B cell (primary cell): ENCODE measurements around the gene PRSS38. TPM values are rescaled to one million over a fixed set of nuclear protein-coding genes. Genes with fewer than 3 reads are reported as not detected.
"Not testable (repeated sequence)": the region's sequence is repeated elsewhere in the genome, so short reads cannot be mapped to it uniquely, and the experiment has no call there.

Experiments
- ATAC-seq: fragments of 200-7000 bp; cut with Tn5 transposase; one replicate; pipeline ENCODE4 v1.10.0; 2021; ENCODE audit warnings: low read depth, mild to moderate bottlenecking, moderate number of reproducible peaks, moderate library complexity
- CTCF ChIA-PET: fragments of 350-600 bp; sonication (Branson Sonifier 250); formaldehyde crosslinking; loops from one replicate; lab custom pipeline; 2021; ENCODE audit warnings: antibody characterized with exemption, inconsistent platforms; lab: Charles Lee
- POLR2A ChIA-PET: fragments of 350-600 bp; sonication (Branson Sonifier 250); formaldehyde crosslinking; loops from one replicate; lab custom pipeline; 2021; ENCODE audit warnings: antibody characterized with exemption; lab: Charles Lee
- DNase-seq: peaks from one replicate; pipeline ENCODE4 v3.0.0; 2013
- H2AFZ ChIP-seq: 2 replicates; pipeline ENCODE4 v1.6.1; 2012; ENCODE audit warnings: mild to moderate bottlenecking, low read depth, low read length; ENCODE audit not compliant: insufficient read depth, poor library complexity, severe bottlenecking
- H3K27ac ChIP-seq, 2 donors: 1 replicate in 1 of 2; 2 replicates in 1 of 2; pipeline ENCODE4 v1.5.1; 2012 to 2013; ENCODE audit warnings: low read length in 2 of 2, mild to moderate bottlenecking in 2 of 2, moderate library complexity in 1 of 2
- H3K27me3 ChIP-seq, 4 experiments: fragments of 200-600 bp in 1 of 4; sonication (generic) in 1 of 4; replicated peaks in 1 of 4; 1 replicate in 2 of 4; 2 replicates in 2 of 4; pipeline versions ENCODE4 v1.6.1 to v1.7.0; 2013 to 2016; ENCODE audit warnings: low read length in 3 of 4, mild to moderate bottlenecking in 2 of 4, mixed read lengths in 1 of 4, moderate library complexity in 1 of 4; ENCODE audit not compliant: insufficient read depth in 4 of 4, control insufficient read depth in 3 of 4; ENCODE audit errors: control extremely low read depth in 1 of 4
- H3K36me3 ChIP-seq, 2 experiments: replicated peaks in 1 of 2; 1 replicate in 1 of 2; 2 replicates in 1 of 2; pipeline versions ENCODE4 v1.6.1 to v1.7.1; 2013; ENCODE audit warnings: low read length in 1 of 2; ENCODE audit not compliant: insufficient read depth in 2 of 2, control insufficient read depth in 1 of 2; ENCODE audit errors: control extremely low read depth in 1 of 2, extremely low read depth in 1 of 2
- H3K4me1 ChIP-seq, 2 donors: fragments of 200-600 bp in 1 of 2; sonication (generic) in 1 of 2; 1 replicate in 1 of 2; 2 replicates in 1 of 2; pipeline versions ENCODE4 v1.5.1 to v1.6.1; 2013 to 2017; ENCODE audit warnings: low read length in 2 of 2; ENCODE audit not compliant: control insufficient read depth in 2 of 2, insufficient read depth in 2 of 2
- H3K4me2 ChIP-seq: replicated peaks from 2 replicates; pipeline ENCODE3; 2012; ENCODE audit warnings: mild to moderate bottlenecking, low read depth, low read length; ENCODE audit not compliant: poor library complexity, severe bottlenecking
- H3K4me3 ChIP-seq, 5 experiments: fragments of 200-600 bp in 1 of 5; sonication (generic) in 1 of 5; 1 replicate in 3 of 5; 2 replicates in 2 of 5; pipeline versions ENCODE4 v1.5.1 to v1.7.0; 2011 to 2016; ENCODE audit warnings: low read length in 4 of 5, mild to moderate bottlenecking in 4 of 5, low read depth in 2 of 5, control low read depth in 1 of 5, moderate library complexity in 1 of 5; ENCODE audit not compliant: insufficient read depth in 1 of 5; ENCODE audit errors: control extremely low read depth in 1 of 5, extremely low read depth in 1 of 5
- H3K79me2 ChIP-seq: fragments of 200-600 bp; sonication (generic); one replicate; pipeline ENCODE4 v1.6.0; 2016; ENCODE audit warnings: low read length; ENCODE audit not compliant: control insufficient read depth, insufficient read depth
- H3K9ac ChIP-seq: fragments of 200-600 bp; sonication (generic); 2 replicates; pipeline ENCODE4 v1.6.1; 2017; ENCODE audit warnings: mild to moderate bottlenecking, low read length, moderate library complexity
- H3K9me3 ChIP-seq, 3 donors: one replicate each; pipeline versions ENCODE4 v1.6.1 to v1.7.1; 2013; ENCODE audit warnings: low read length in 2 of 3; ENCODE audit not compliant: control insufficient read depth in 2 of 3, insufficient read depth in 1 of 3; ENCODE audit errors: control extremely low read depth in 1 of 3
- H4K20me1 ChIP-seq: 2 replicates; pipeline ENCODE4 v1.6.0; 2012; ENCODE audit warnings: mild to moderate bottlenecking, low read length; ENCODE audit not compliant: insufficient read depth, control insufficient read depth, poor library complexity, severe bottlenecking
- H3K27ac Mint-ChIP-seq: one replicate; pipeline ENCODE4 v1.8.0; 2021; ENCODE audit warnings: mixed read lengths
- H3K27me3 Mint-ChIP-seq: one replicate; pipeline ENCODE4 v1.8.0; 2021; ENCODE audit warnings: mixed read lengths
- H3K4me1 Mint-ChIP-seq: one replicate; pipeline ENCODE4 v1.8.0; 2021; ENCODE audit warnings: mixed read lengths
- H3K4me3 Mint-ChIP-seq: one replicate; pipeline ENCODE4 v1.8.0; 2021; ENCODE audit warnings: mixed read lengths
- H3K9me3 Mint-ChIP-seq: one replicate; pipeline ENCODE4 v1.8.0; 2022; ENCODE audit warnings: mixed read lengths; ENCODE audit not compliant: insufficient read depth
- WGBS: methylation state at CpG from one replicate; pipeline ENCODE4 v1.1.5; 2013; ENCODE audit warnings: missing lambda C conversion rate; ENCODE audit not compliant: insufficient coverage; 5-methylcytosine and 5-hydroxymethylcytosine counted together
- intact Hi-C: fragments of 100-400 bp; cut with micrococcal nuclease; formaldehyde crosslinking; loops from one replicate; pipeline ENCODE4 v1.10.0; 2022
- polyA plus RNA-seq: library from polyadenylated mRNA; depleted of rRNA; stranded (reverse); fragments of >200 nt; gene quantifications from 2 replicates; pipeline ENCODE4 v1.2.3, GENCODE V29; 2012
- total RNA-seq, 2 donors: library from RNA; stranded (reverse); fragments of 120-200 nt in 1 of 2; gene quantifications; 1 replicate in 1 of 2; 2 replicates in 1 of 2; pipeline versions ENCODE4 v1.2.3 to v1.2.4, GENCODE V29; 2013 to 2022
- TF ChIP-seq, protein P1 (sequence below): fragments of 200-600 bp; IDR thresholded peaks from one replicate; pipeline ENCODE4 v1.8.0; 2022; ENCODE audit warnings: antibody characterized with exemption, mild to moderate bottlenecking

The PRSS38 gene
- total and polyA plus RNA-seq, 2 donors (not counting 1 experiment from before 2014, with no cell fraction given) = not detected

GRCh38 chr1:227870366-227870765, 54.9 kb downstream of the PRSS38 start:
- TF ChIP-seq, protein P1, sequence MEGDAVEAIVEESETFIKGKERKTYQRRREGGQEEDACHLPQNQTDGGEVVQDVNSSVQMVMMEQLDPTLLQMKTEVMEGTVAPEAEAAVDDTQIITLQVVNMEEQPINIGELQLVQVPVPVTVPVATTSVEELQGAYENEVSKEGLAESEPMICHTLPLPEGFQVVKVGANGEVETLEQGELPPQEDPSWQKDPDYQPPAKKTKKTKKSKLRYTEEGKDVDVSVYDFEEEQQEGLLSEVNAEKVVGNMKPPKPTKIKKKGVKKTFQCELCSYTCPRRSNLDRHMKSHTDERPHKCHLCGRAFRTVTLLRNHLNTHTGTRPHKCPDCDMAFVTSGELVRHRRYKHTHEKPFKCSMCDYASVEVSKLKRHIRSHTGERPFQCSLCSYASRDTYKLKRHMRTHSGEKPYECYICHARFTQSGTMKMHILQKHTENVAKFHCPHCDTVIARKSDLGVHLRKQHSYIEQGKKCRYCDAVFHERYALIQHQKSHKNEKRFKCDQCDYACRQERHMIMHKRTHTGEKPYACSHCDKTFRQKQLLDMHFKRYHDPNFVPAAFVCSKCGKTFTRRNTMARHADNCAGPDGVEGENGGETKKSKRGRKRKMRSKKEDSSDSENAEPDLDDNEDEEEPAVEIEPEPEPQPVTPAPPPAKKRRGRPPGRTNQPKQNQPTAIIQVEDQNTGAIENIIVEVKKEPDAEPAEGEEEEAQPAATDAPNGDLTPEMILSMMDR = no peak
- no peak for ATAC-seq

GRCh38 chr1:227871892-227872291, 56.4 kb downstream of the PRSS38 start:
- H3K4me3 Mint-ChIP-seq, H3K4me1 Mint-ChIP-seq, H3K9me3 ChIP-seq, H3K4me2 ChIP-seq, H3K4me1 ChIP-seq, H3K79me2 ChIP-seq, ATAC-seq, H3K27ac ChIP-seq, H3K27ac Mint-ChIP-seq, CTCF ChIA-PET, H3K36me3 ChIP-seq, H4K20me1 ChIP-seq, POLR2A ChIA-PET, H2AFZ ChIP-seq, H3K9ac ChIP-seq, H3K9me3 Mint-ChIP-seq, H3K4me3 ChIP-seq, intact Hi-C loops, DNase-seq: not testable (repeated sequence)
- peaks cover 28% of the 10 kb centered on the region for H3K27me3 Mint-ChIP-seq
- 83% methylated on average over 5 of the region's 5 CpGs for WGBS
- H3K27me3 ChIP-seq = peaks cover 0 to 10% (median 0%) of the 10 kb centered on the region in 4 experiments

More at GRCh38 chr1:227870366-227870765, 54.9 kb downstream of the PRSS38 start:
- no peaks in the 10 kb centered on the region for H3K9me3 Mint-ChIP-seq
- intact Hi-C loops = no loop called here
- Histone ChIP-seq H3K27ac (no peak overlapping the region), H2AFZ (no peak overlapping the region), H3K4me3 (no peak overlapping the region), H3K4me2 (no peak overlapping the region), H3K9ac (no peak overlapping the region), H4K20me1 (no peaks in the 10 kb centered on the region), H3K79me2 (no peaks in the 10 kb centered on the region), H3K4me1 (no peaks in the 10 kb centered on the region), H3K27me3 (peaks cover 0 to 14% (median 0%) of the 10 kb centered on the region in 4 experiments), H3K36me3 (no peaks in the 10 kb centered on the region), H3K9me3 (peaks cover 0 to 13% (median 0%) of the 10 kb centered on the region in 3 donors)
- H3K4me1 Mint-ChIP-seq = no peaks in the 10 kb centered on the region
- no peak for DNase-seq
- CTCF ChIA-PET = no interaction called here
- H3K27me3 Mint-ChIP-seq = peaks cover 25% of the 10 kb centered on the region
- no peak overlapping the region for H3K27ac Mint-ChIP-seq
- 0% methylated on average over 1 of the region's 3 CpGs for WGBS
- POLR2A ChIA-PET = no interaction called here
- no peak overlapping the region for H3K4me3 Mint-ChIP-seq

- CTCF ChIA-PET, H4K20me1 ChIP-seq, H3K4me1 Mint-ChIP-seq, H3K27ac Mint-ChIP-seq, H3K27me3 ChIP-seq, H3K4me2 ChIP-seq, ATAC-seq, H3K27me3 Mint-ChIP-seq, H3K79me2 ChIP-seq, H2AFZ ChIP-seq, H3K4me3 ChIP-seq, H3K4me3 Mint-ChIP-seq, DNase-seq, POLR2A ChIA-PET, H3K9me3 Mint-ChIP-seq, H3K27ac ChIP-seq, H3K4me1 ChIP-seq, H3K36me3 ChIP-seq, H3K9ac ChIP-seq, H3K9me3 ChIP-seq, intact Hi-C loops: not testable (repeated sequence)
- no CpG with 5 or more reads among the region's 3 CpGs for WGBS
These were observed 62.3 kb downstream of the PRSS38 start for GRCh38 chr1:227877810-227878209.
